Lung (tissue), 12 donors: ENCODE data around the gene LMBR1. TPM values are rescaled to one million over a fixed set of nuclear protein-coding genes. Genes with fewer than 3 reads are reported as not detected.

Experiments used
- ATAC-seq: fragments of 200-7000 bp; cut with Tn5 transposase; one replicate; pipeline ENCODE4 v1.9.1; 2020; ENCODE audit warnings: moderate number of reproducible peaks; ENCODE audit not compliant: insufficient read depth, low FRiP score
- DNase-seq, 3 donors: peaks; one replicate each; pipeline ENCODE4 v3.0.0-alpha.2; 2013 to 2017
- H3K27ac ChIP-seq, 2 donors: one replicate each; pipeline ENCODE4 v1.5.1; 2013; ENCODE audit warnings: mild to moderate bottlenecking in 2 of 2, moderate library complexity in 2 of 2, control low read depth in 1 of 2, inconsistent platforms in 1 of 2, low read depth in 1 of 2, low read length in 1 of 2
- H3K27me3 ChIP-seq, 3 donors: one replicate each; pipeline ENCODE4 v1.5.1; 2013; ENCODE audit warnings: low read length in 2 of 3; ENCODE audit not compliant: control insufficient read depth in 3 of 3, insufficient read depth in 3 of 3
- H3K36me3 ChIP-seq, 4 donors: one replicate each; pipeline ENCODE4 v1.5.1; 2013; ENCODE audit warnings: low read length in 4 of 4, mild to moderate bottlenecking in 1 of 4, moderate library complexity in 1 of 4; ENCODE audit not compliant: control insufficient read depth in 4 of 4, insufficient read depth in 4 of 4
- H3K4me1 ChIP-seq, 5 donors: one replicate each; pipeline ENCODE4 v1.5.1; 2013; ENCODE audit warnings: low read length in 5 of 5, mild to moderate bottlenecking in 2 of 5, moderate library complexity in 1 of 5; ENCODE audit not compliant: control insufficient read depth in 5 of 5, insufficient read depth in 5 of 5
- H3K4me3 ChIP-seq: one replicate; pipeline ENCODE4 v1.5.1; 2013; ENCODE audit warnings: mild to moderate bottlenecking, control low read depth, moderate library complexity
- H3K9ac ChIP-seq, 2 donors: one replicate each; pipeline ENCODE4 v1.5.1; 2013; ENCODE audit warnings: low read length in 2 of 2, control low read depth in 1 of 2; ENCODE audit not compliant: insufficient read depth in 1 of 2
- H3K9me3 ChIP-seq, 4 donors: one replicate each; pipeline ENCODE4 v1.5.1; 2013; ENCODE audit warnings: low read length in 3 of 4, mild to moderate bottlenecking in 1 of 4, moderate library complexity in 1 of 4; ENCODE audit not compliant: control insufficient read depth in 4 of 4, insufficient read depth in 3 of 4
- CTCF ChIP-seq: IDR thresholded peaks from 2 replicates; pipeline ENCODE4 v1.5.1; 2012; ENCODE audit warnings: mild to moderate bottlenecking; ENCODE audit errors: control extremely low read depth, extremely low read depth
- WGBS, 2 donors: extraction: QIAGEN DNeasy Blood & Tissue Kit; methylation state at CpG; one replicate each; pipeline ENCODE4 v1.1.7; 2013; 5-methylcytosine and 5-hydroxymethylcytosine counted together
- polyA plus RNA-seq, 2 donors: library from polyadenylated mRNA; stranded (reverse); fragments of 200-250 nt; gene quantifications; one replicate each; pipeline ENCODE4 v1.2.1, GENCODE V29; 2013
- total RNA-seq, 2 donors: library from RNA; depleted of rRNA in 1 of 2; stranded (reverse); fragments of >200 nt in 1 of 2; gene quantifications; one replicate each; pipeline ENCODE4 v1.2.1, GENCODE V29; 2014 to 2021
- donor health status: control.
- donor health status: control.
- donor health status: Bipolar disorder and iron deficiency.
- donor health status: healthy.
- donor health status: DM: yes; HTN: yes; CAD: no.

The LMBR1 gene
- total and polyA plus RNA-seq, 4 donors: 9.7 to 119 (median 45.0) TPM

DNA sequence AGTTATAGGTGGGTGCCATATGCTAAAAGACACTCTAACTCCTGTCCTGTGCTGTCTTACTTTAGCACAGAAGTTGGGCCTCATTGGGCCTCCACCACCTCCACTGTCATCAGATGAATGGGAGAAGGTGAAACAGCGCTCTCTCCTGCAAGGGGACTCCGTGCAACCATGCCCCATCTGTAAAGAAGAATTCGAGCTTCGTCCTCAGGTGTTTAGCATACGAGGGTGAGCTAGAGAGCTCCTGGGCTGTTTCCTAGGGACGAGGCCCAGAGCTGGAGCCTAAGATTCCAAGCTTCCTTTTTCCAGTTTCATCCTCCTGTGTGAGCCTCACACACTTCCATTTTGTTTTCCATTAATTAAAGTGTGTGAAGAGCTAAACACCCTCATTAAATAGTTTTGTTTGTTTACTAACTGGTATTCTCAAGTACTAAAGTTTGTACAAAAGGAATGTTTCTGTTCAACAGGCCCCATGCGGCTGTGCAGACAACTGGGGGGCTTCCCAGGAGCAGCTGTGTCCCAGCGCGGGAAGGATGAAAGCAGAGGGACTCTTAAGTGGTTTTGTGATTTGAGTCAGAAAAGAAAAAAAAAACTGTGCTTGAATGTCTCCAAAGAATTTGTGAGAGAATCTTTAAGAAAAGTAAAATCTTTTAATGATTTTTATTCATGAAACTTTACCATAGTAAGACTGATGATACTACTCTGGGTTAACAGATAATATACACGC is 238.3 kb downstream of the LMBR1 start:
- WGBS, 2 donors: 89 to 93% methylated on average over 10 of the region's 10 CpGs

DNA sequence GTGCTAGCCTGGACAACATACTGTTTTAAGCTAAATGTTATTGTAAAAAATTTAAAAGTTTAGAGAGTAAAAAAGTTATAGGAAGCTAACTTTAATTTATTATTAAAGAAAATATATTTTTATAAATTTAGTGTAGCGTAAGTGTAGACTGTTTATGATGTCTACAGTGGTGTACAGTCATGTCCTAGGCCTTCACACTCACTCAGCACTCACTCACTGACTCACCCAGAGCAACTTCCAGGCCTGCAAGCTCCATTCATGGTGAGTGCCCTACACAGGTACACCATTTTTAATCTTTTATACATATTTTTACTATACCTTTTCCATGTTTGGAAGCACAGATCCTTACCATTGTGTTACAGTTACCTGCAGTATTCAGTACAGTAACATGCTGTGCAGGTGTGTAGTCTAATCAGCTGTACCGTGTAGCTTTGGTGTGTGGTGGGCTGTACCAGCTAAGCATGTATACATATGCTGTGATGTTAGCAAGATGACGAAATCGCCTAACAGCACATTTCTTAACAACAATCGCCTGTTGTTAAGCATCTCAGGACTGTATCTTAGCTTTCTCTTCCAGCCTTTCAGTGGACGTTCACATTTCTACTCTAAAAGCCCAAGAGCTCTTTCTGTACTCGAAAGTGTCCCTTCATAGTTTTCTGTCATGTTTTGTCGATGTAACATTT is 240.0 kb downstream of the LMBR1 start:
- H3K4me3 ChIP-seq: no peak overlapping the region
- 91 to 92% methylated on average over 8 of the region's 8 CpGs for WGBS, 2 donors
- no peaks in the 10 kb centered on the region for H3K36me3 ChIP-seq
- DNase-seq: no peak
- peaks cover 0 to 8% (median 0%) of the 10 kb centered on the region in 5 donors for H3K4me1 ChIP-seq
- H3K27ac ChIP-seq: no peak overlapping the region
- H3K27me3 ChIP-seq: peaks cover 0 to 2% (median 0%) of the 10 kb centered on the region in 3 donors
- ATAC-seq: no peak
- no peak for TF ChIP-seq CTCF
- H3K9me3 ChIP-seq: no peaks in the 10 kb centered on the region
- no peak overlapping the region for H3K9ac ChIP-seq

More for the DNA sequence above, 238.3 kb downstream of the LMBR1 start:
- no peak overlapping the region for H3K27ac ChIP-seq
- H3K9me3 ChIP-seq: no peaks in the 10 kb centered on the region
- no peak for ATAC-seq
- no peaks in the 10 kb centered on the region for H3K36me3 ChIP-seq
- peaks cover 0 to 8% (median 0%) of the 10 kb centered on the region in 5 donors for H3K4me1 ChIP-seq
- H3K9ac ChIP-seq: no peak overlapping the region
- H3K4me3 ChIP-seq: no peak overlapping the region
- TF ChIP-seq CTCF: no peak
- H3K27me3 ChIP-seq: peaks cover 0 to 2% (median 0%) of the 10 kb centered on the region in 3 donors
- no peak for DNase-seq

- Histone ChIP-seq H3K4me3 (no peak overlapping the region), H3K9me3 (no peaks in the 10 kb centered on the region), H3K27me3 (peaks cover 0 to 2% (median 0%) of the 10 kb centered on the region in 3 donors), H3K27ac (no peak overlapping the region), H3K36me3 (no peaks in the 10 kb centered on the region), H3K4me1 (peaks cover 0 to 8% (median 0%) of the 10 kb centered on the region in 5 donors), H3K9ac (no peak overlapping the region)
- ATAC-seq: no peak
- no peak for TF ChIP-seq CTCF
- 90 to 92% methylated on average over 4 of the region's 4 CpGs for WGBS, 2 donors
- no peak for DNase-seq
Observed at GRCh38 chr7:156651474-156651873, 241.5 kb downstream of the LMBR1 start.
